K562 (cell line): ENCODE results near the gene IPCEF1. TPM values are rescaled to one million over a fixed set of nuclear protein-coding genes. Genes with fewer than 3 reads are reported as not detected.
A peak's percentile ranks its signal among the peaks of the same experiment; 100 is the strongest.

Source experiments
- ATAC-seq: fragments of 200-7000 bp; cut with Tn5 transposase; 3 replicates; pipeline ENCODE4 v1.9.1; 2020; ENCODE audit warnings: moderate library complexity
- BruUV-seq: library from RNA; stranded (reverse); fragments of 400-500 nt; replicated peaks from 2 replicates; lab custom pipeline; 2021; lab: Mats Ljungman, UMichigan
- CTCF ChIA-PET: fragments of 300-600 bp; formaldehyde crosslinking; extraction: SDS; loops from one replicate; lab custom pipeline; 2021; ENCODE audit warnings: low intra/inter-chr PET ratio; lab: Yijun Ruan, JAX
- POLR2A ChIA-PET: fragments of 300-600, 350-650 bp; sonication (Branson Sonifier 250); formaldehyde crosslinking; extraction: SDS; loops from one replicate; lab custom pipeline; 2021; ENCODE audit warnings: antibody characterized with exemption, inconsistent platforms; lab: Yijun Ruan, JAX
- DNase-seq, 4 experiments: peaks; one replicate each; pipeline versions ENCODE4 v3.0.0 to v3.0.0-alpha.2; 2011 to 2018; ENCODE audit warnings: low spot score in 3 of 4, mixed read lengths in 3 of 4; ENCODE audit errors: extremely low read depth in 1 of 4
- FAIRE-seq: peaks from 2 replicates; lab custom pipeline; 2011; peaks lifted over from hg19 to GRCh38; lab: Jason Lieb, UNC
- H2AFZ ChIP-seq: 2 replicates; pipeline ENCODE4 v1.6.0; 2011; ENCODE audit warnings: low read depth, low read length, control low read depth, inconsistent platforms
- H3K27ac ChIP-seq: fragments of 200-600 bp; 3 replicates; pipeline ENCODE4 v1.8.0; 2011; ENCODE audit warnings: low read depth, mild to moderate bottlenecking, control low read depth, inconsistent platforms, low read length, moderate library complexity, mixed read lengths; ENCODE audit errors: extremely low read depth
- H3K27me3 ChIP-seq, 2 experiments: fragments of 300-600 bp in 1 of 2; 2 replicates in 1 of 2; 3 replicates in 1 of 2; pipeline versions ENCODE4 v1.6.0 to v1.8.0; 2011; ENCODE audit warnings: inconsistent platforms in 2 of 2, low read length in 2 of 2, mild to moderate bottlenecking in 1 of 2, mixed read lengths in 1 of 2, moderate library complexity in 1 of 2; ENCODE audit not compliant: control insufficient read depth in 2 of 2, insufficient read depth in 2 of 2
- H3K36me3 ChIP-seq: fragments of 300-600 bp; 3 replicates; pipeline ENCODE4 v1.8.0; 2011; ENCODE audit warnings: mild to moderate bottlenecking, low read length, inconsistent platforms; ENCODE audit not compliant: control insufficient read depth, insufficient read depth
- H3K4me1 ChIP-seq, 2 experiments: fragments of 200-600 bp in 1 of 2; replicated peaks in 1 of 2; 2 replicates in 1 of 2; 3 replicates in 1 of 2; pipeline versions ENCODE4 v1.5.1 to v1.8.0; 2011; ENCODE audit warnings: inconsistent platforms in 2 of 2, low read length in 2 of 2, mild to moderate bottlenecking in 1 of 2, mixed read lengths in 1 of 2, moderate library complexity in 1 of 2; ENCODE audit not compliant: control insufficient read depth in 2 of 2, insufficient read depth in 2 of 2
- H3K4me2 ChIP-seq: 2 replicates; pipeline ENCODE4 v1.6.1; 2011; ENCODE audit warnings: low read length, control low read depth, inconsistent platforms, mixed read lengths; ENCODE audit not compliant: insufficient read depth
- H3K4me3 ChIP-seq: fragments of 200-600 bp; sonication (generic), shearing (Covaris generic); 2 replicates; pipeline ENCODE4 v1.5.1; 2016; ENCODE audit warnings: control low read depth, inconsistent platforms
- H3K79me2 ChIP-seq: fragments of 200-600 bp; 3 replicates; pipeline ENCODE4 v1.8.0; 2011; ENCODE audit warnings: low read length, inconsistent platforms; ENCODE audit not compliant: control insufficient read depth, insufficient read depth
- H3K9ac ChIP-seq, 2 experiments: 2 replicates each; pipeline versions ENCODE4 v1.6.0 to v1.6.1; 2011; ENCODE audit warnings: low read depth in 2 of 2, low read length in 2 of 2, control low read depth in 1 of 2, inconsistent platforms in 1 of 2, mild to moderate bottlenecking in 1 of 2, mixed read lengths in 1 of 2; ENCODE audit not compliant: insufficient read depth in 1 of 2
- H3K9me1 ChIP-seq: one replicate; pipeline ENCODE4 v1.6.0; 2011; ENCODE audit warnings: inconsistent platforms, mild to moderate bottlenecking, low read length, moderate library complexity; ENCODE audit not compliant: control insufficient read depth, insufficient read depth
- H3K9me3 ChIP-seq: replicated peaks from 2 replicates; pipeline ENCODE4 v1.5.1; 2011; ENCODE audit warnings: low read depth, low read length, inconsistent platforms; ENCODE audit not compliant: control insufficient read depth, insufficient read depth
- H4K20me1 ChIP-seq: replicated peaks from 2 replicates; pipeline ENCODE4 v1.6.1; 2011; ENCODE audit warnings: low read length, inconsistent platforms, mixed read lengths; ENCODE audit not compliant: control insufficient read depth, insufficient read depth
- C11orf30 ChIP-seq: fragments of 450-650 bp; IDR thresholded peaks from 2 replicates; pipeline ENCODE4 v1.6.1; 2016; ENCODE audit warnings: low read depth, mild to moderate bottlenecking
- JUNB ChIP-seq: fragments of 450-650 bp; formaldehyde crosslinking; conservative IDR thresholded peaks from 2 replicates; pipeline ENCODE4 v1.4.0; 2020; ENCODE audit warnings: mild to moderate bottlenecking
- NFIC ChIP-seq: fragments of 450-650 bp; IDR thresholded peaks from 2 replicates; pipeline ENCODE4 v1.6.1; 2017; ENCODE audit warnings: mild to moderate bottlenecking, inconsistent platforms
- NR2C1 ChIP-seq, 2 experiments: fragments of 450-650 bp; IDR thresholded peaks; 2 replicates each; pipeline ENCODE4 v1.6.1; 2017; ENCODE audit warnings: mild to moderate bottlenecking in 2 of 2, antibody characterized with exemption in 1 of 2, inconsistent platforms in 1 of 2, missing compliant biosample characterization in 1 of 2, missing genetic modification characterization in 1 of 2
- SAFB ChIP-seq: fragments of 200-400 bp; formaldehyde crosslinking; IDR thresholded peaks from 2 replicates; pipeline ENCODE4 v1.6.1; 2017; ENCODE audit warnings: low read depth, low read length, borderline replicate concordance
- ZNF316 ChIP-seq: fragments of 450-650 bp; IDR thresholded peaks from 2 replicates; pipeline ENCODE4 v1.6.1; 2016
- ZNF77 ChIP-seq: fragments of 250-450 bp; sonication (Bioruptor Pico); IDR thresholded peaks from 2 replicates; pipeline ENCODE4 v1.5.0; 2020
- WGBS: fragments of 100-300 bp; shearing (Covaris generic); methylation state at CpG from one replicate; pipeline ENCODE4 v1.1.6; 2016; ENCODE audit warnings: low coverage, mixed read lengths; ENCODE audit not compliant: insufficient coverage; ENCODE audit errors: missing lambda C conversion rate; 5-methylcytosine and 5-hydroxymethylcytosine counted together
- in situ Hi-C: fragments of 300-500 bp; cut with MboI; formaldehyde crosslinking; loops from 4 replicates; pipeline ENCODE4 v1.15.0; 2018; ENCODE audit warnings: inconsistent platforms, mixed read lengths
- intact Hi-C: fragments of 100-400 bp; cut with micrococcal nuclease; formaldehyde crosslinking; loops from 2 replicates; pipeline ENCODE4 v1.14.2; 2022
- polyA plus RNA-seq, 8 experiments: library from polyadenylated mRNA; depleted of rRNA in 4 of 8; stranded (reverse) in 5 of 8; unstranded in 3 of 8; fragments of >200 nt; fragmentation: Nextera tagmentation in 2 of 8; fragmentation: Illumina TruSeq in 1 of 8; extraction: Ambion mirVana in 2 of 8; extraction: Trizol in 1 of 8; gene quantifications; 2 replicates each; pipeline versions ENCODE4 v1.2.1 to v1.2.3, GENCODE V29; 2011 to 2014; ENCODE audit warnings: inconsistent platforms in 1 of 8, missing spikeins in 1 of 8
- total RNA-seq, 7 experiments: library from RNA; depleted of rRNA in 6 of 7; stranded (reverse); fragments of >200 nt in 6 of 7; fragmentation: Illumina TruSeq in 2 of 7; extraction: Trizol in 2 of 7; gene quantifications; 2 replicates each; pipeline versions ENCODE4 v1.2.1 to v1.2.3, GENCODE V29; 2011 to 2021; ENCODE audit warnings: low replicate concordance in 1 of 7

Gene IPCEF1
- total and polyA plus RNA-seq, 9 of the 15 experiments (the other 6 are each of a cell fraction or from before 2014, with no cell fraction given): 0.14 to 0.18 TPM; not detected in 7

- no peaks in the 10 kb centered on the region for H3K9me3 ChIP-seq
- no peak overlapping the region for H2AFZ ChIP-seq
- no peak overlapping the region for H3K4me3 ChIP-seq
- CTCF ChIA-PET: no interaction called here
- H3K27ac ChIP-seq: no peak overlapping the region
- 0 out of 2 replicates have a peak, but pooled peaks cover 3% of the 10 kb centered on the region for H4K20me1 ChIP-seq
- peaks cover 6 to 9% of the 10 kb centered on the region in 2 experiments; a peak in 4 of 5 replicates for H3K27me3 ChIP-seq
- no peaks in the 10 kb centered on the region for H3K79me2 ChIP-seq
- DNase-seq: no peak
- in situ Hi-C loops: no loop called here
- H3K4me1 ChIP-seq: peaks cover 0 to 5% of the 10 kb centered on the region in 2 experiments; a peak in 2 of 5 replicates
- WGBS: 0% methylated on average over 2 of the region's 2 CpGs
- FAIRE-seq: no peak
- no peaks in the 10 kb centered on the region for H3K36me3 ChIP-seq
- H3K4me2 ChIP-seq: no peak overlapping the region
- BruUV-seq: no TSS peak
- intact Hi-C loops: no loop called here
- peak; percentile 17; the same call in 1 of the 2 replicates for TF ChIP-seq C11orf30
- TF ChIP-seq ZNF77 (CRISPR knock-in tag): no peak
- TF ChIP-seq ZNF316: peak; percentile 28; the same call in 1 of the 2 replicates
- no peaks in the 10 kb centered on the region for H3K9me1 ChIP-seq
- no peak for ATAC-seq
- POLR2A ChIA-PET: no interaction called here
- no peak overlapping the region for H3K9ac ChIP-seq
Observed at GRCh38 chr6:154380741-154381140, 24.1 kb upstream of the IPCEF1 start.

- Histone ChIP-seq H3K36me3 (no peaks in the 10 kb centered on the region), H3K9me3 (no peaks in the 10 kb centered on the region), H2AFZ (no peak overlapping the region), H3K4me2 (no peak overlapping the region), H4K20me1 (0 out of 2 replicates have a peak, but pooled peaks cover 3% of the 10 kb centered on the region), H3K4me3 (no peak overlapping the region), H3K9me1 (no peaks in the 10 kb centered on the region), H3K27me3 (peaks cover 4 to 6% of the 10 kb centered on the region in 2 experiments; a peak in 4 of 5 replicates), H3K79me2 (no peaks in the 10 kb centered on the region), H3K9ac (no peak overlapping the region), H3K4me1 (peaks cover 0 to 5% of the 10 kb centered on the region in 2 experiments; a peak in 2 of 5 replicates), H3K27ac (no peak overlapping the region)
- no TSS peak for BruUV-seq
- intact Hi-C loops (loop anchor here (10.0 kb wide), 1 partner anchor 1355 kb away; no protein-coding TSS in a partner anchor), in situ Hi-C loops (no loop called here)
- ChIA-PET CTCF (no interaction called here), POLR2A (no interaction called here)
- no peak for FAIRE-seq
- TF ChIP-seq NR2C1 (IDR thresholded peaks at IDR 0.05) (no peak), NR2C1 (tag; IDR thresholded peaks at IDR 0.05) (no peak), NFIC (no peak), JUNB (CRISPR knock-in tag) (no peak), SAFB (no peak)
- DNase-seq: no peak
- 38% methylated on average over 3 of the region's 3 CpGs for WGBS
- ATAC-seq: no peak
Observed at GRCh38 chr6:154379585-154379984, 23.0 kb upstream of the IPCEF1 start.
